ENCODE results near the gene NUMA1. TPM values are rescaled to one million over a fixed set of nuclear protein-coding genes. Genes with fewer than 3 reads are reported as not detected.

The NUMA1 gene
- total and polyA plus RNA-seq, 2 of the 8 experiments (the other 6 are each of a cell fraction or from before 2014, with no cell fraction given) = 101 to 107 TPM

GRCh38 chr11:71996946-71997345, 83.4 kb downstream of the NUMA1 start:
- Histone ChIP-seq H3K79me1 (ENCODE audit: low read depth, low read length) (no peaks in the 10 kb centered on the region), H3K9me3 (ENCODE audit: insufficient read depth in 2 of 2, low read depth in 1 of 2, low read length in 1 of 2) (no peaks in the 10 kb centered on the region), H2BK20ac (ENCODE audit: low read length) (no peak overlapping the region), H3K14ac (ENCODE audit: insufficient read length) (no peak overlapping the region), H3K9ac (replicated peaks in 1 of 4; ENCODE audit: extremely low read depth in 1 of 4, low read depth in 3 of 4, low read length in 3 of 4) (no peak overlapping the region), H3K4ac (replicated peaks; ENCODE audit: insufficient read length, low read depth, low read length) (no peak overlapping the region), H3K36me3 (ENCODE audit: control insufficient read depth in 2 of 4, insufficient read depth in 4 of 4, low read length in 3 of 4) (peaks cover 0 to 5% (median 0%) of the 10 kb centered on the region in 4 experiments; a peak in 4 of 8 replicates), H3K4me1 (replicated peaks in 1 of 4; ENCODE audit: control insufficient read depth in 3 of 4, insufficient read depth in 4 of 4, low read length in 3 of 4) (no peaks in the 10 kb centered on the region), H2AK5ac (ENCODE audit: low read depth, low read length) (no peak overlapping the region), H4K20me1 (replicated peaks in 1 of 2; ENCODE audit: control insufficient read depth in 1 of 2, insufficient read depth in 2 of 2, low read length in 2 of 2) (peaks cover 9 to 11% of the 10 kb centered on the region in 2 experiments), H4K8ac (ENCODE audit: extremely low read depth, insufficient read depth, low read length) (no peak overlapping the region), H2BK15ac (ENCODE audit: low read length) (no peak overlapping the region), H3K27ac (ENCODE audit: low read depth, low read length) (no peak overlapping the region), H4K91ac (replicated peaks; ENCODE audit: insufficient read length, low read length) (no peak overlapping the region), H3K23ac (ENCODE audit: insufficient read length) (no peak overlapping the region), H2BK12ac (ENCODE audit: low read depth, low read length) (no peak overlapping the region), H2AFZ (ENCODE audit: low read length) (no peak overlapping the region), H3K4me3 (ENCODE audit: extremely low read depth in 1 of 4, insufficient read depth in 2 of 4, low read depth in 3 of 4, low read length in 4 of 4) (no peak overlapping the region), H2BK5ac (ENCODE audit: low read depth, low read length) (no peak overlapping the region), H3K79me2 (ENCODE audit: control insufficient read depth in 1 of 2, insufficient read depth in 2 of 2, low read length in 2 of 2) (no peaks in the 10 kb centered on the region; a peak in 1 of 4 replicates), H2BK120ac (replicated peaks; ENCODE audit: low read depth, low read length) (no peak overlapping the region), H4K5ac (ENCODE audit: insufficient read length, low read depth, low read length) (no peak overlapping the region), H3K56ac (replicated peaks; ENCODE audit: insufficient read length, low read depth, low read length) (no peak overlapping the region), H3K18ac (ENCODE audit: extremely low read depth, low read length) (no peak overlapping the region), H3K27me3 (replicated peaks in 1 of 4; ENCODE audit: control insufficient read depth in 3 of 4, extremely low read depth in 1 of 4, insufficient read depth in 3 of 4, low read length in 3 of 4) (no peaks in the 10 kb centered on the region), H3K4me2 (ENCODE audit: insufficient read depth in 1 of 2, low read depth in 2 of 2, low read length in 2 of 2) (no peak overlapping the region), H3K23me2 (ENCODE audit: low read depth, low read length) (no peaks in the 10 kb centered on the region)
- DNase-seq (ENCODE audit: low read depth in 1 of 2, low spot score in 2 of 2) = no peak
- 85% methylated on average over 8 of the region's 8 CpGs; no CpG with 5 or more reads in 1 of the 2 experiments for WGBS, 2 experiments (ENCODE audit: extremely low coverage in 1 of 2, insufficient coverage in 1 of 2, insufficient read length in 1 of 2, insufficient replicate concordance in 2 of 2, low coverage in 1 of 2, low lambda C conversion rate in 2 of 2, missing lambda C conversion rate in 1 of 2)
- POLR2A ChIA-PET (ENCODE audit: partially characterized antibody) = interaction anchor here (0.8 to 2.8 kb wide), 4 partner anchors 9 to 18 kb away, joined by 3 to 9 read pairs (median 4); no protein-coding TSS in a partner anchor
- CTCF ChIA-PET (ENCODE audit: partially characterized antibody) = interaction anchor here (1.6 to 5.1 kb wide), 4 partner anchors 11 to 94 kb away, joined by 6 to 28 read pairs (median 21); no protein-coding TSS in a partner anchor
- no peak for FAIRE-seq
- TF ChIP-seq RFX5 (IDR thresholded peaks at IDR 0.05; ENCODE audit: borderline replicate concordance, low read depth, low read length) (no peak), CTBP2 (IDR thresholded peaks at IDR 0.05; ENCODE audit: borderline replicate concordance, insufficient read depth, insufficient read length, low read length) (no peak), SIRT6 (IDR thresholded peaks at IDR 0.05; ENCODE audit: low read length) (no peak), ATF2 (IDR thresholded peaks at IDR 0.05; ENCODE audit: low read length) (no peak)
